Endothelial cell of umbilical vein (primary cell): Measurements from ENCODE around the gene KCNK1. TPM values are rescaled to one million over a fixed set of nuclear protein-coding genes. Genes with fewer than 3 reads are reported as not detected.

ENCODE experiments used
- BruUV-seq: library from RNA; stranded (reverse); fragments of 400-500 nt; replicated peaks from 2 replicates; lab custom pipeline; 2021; lab: Mats Ljungman, UMichigan
- CTCF ChIA-PET: fragments of 300-600, 350-600 bp; sonication (Branson Sonifier 250); formaldehyde crosslinking; loops from one replicate; lab custom pipeline; 2021; ENCODE audit warnings: antibody characterized with exemption, inconsistent platforms; lab: Charles Lee
- POLR2A ChIA-PET: fragments of 300-600, 350-600 bp; sonication (Branson Sonifier 250); formaldehyde crosslinking; loops from one replicate; lab custom pipeline; 2021; ENCODE audit warnings: antibody characterized with exemption, inconsistent platforms; lab: Charles Lee
- DNase-seq: peaks from one replicate; pipeline ENCODE4 v3.0.0-alpha.2; 2011; ENCODE audit warnings: low read depth, low spot score
- FAIRE-seq: peaks from 2 replicates; lab custom pipeline; 2011; peaks lifted over from hg19 to GRCh38; lab: Jason Lieb, UNC
- H2AFZ ChIP-seq: 2 replicates; pipeline ENCODE4 v1.6.0; 2012; ENCODE audit warnings: low read depth, low read length, control low read depth, inconsistent platforms
- H3K27ac ChIP-seq: 2 replicates; pipeline ENCODE4 v1.5.1; 2011; ENCODE audit warnings: low read depth, mild to moderate bottlenecking, control low read depth, low read length, moderate library complexity; ENCODE audit not compliant: insufficient read depth
- H3K27me3 ChIP-seq, 2 experiments: 2 replicates each; pipeline versions ENCODE4 v1.6.0 to v1.6.1; 2011; ENCODE audit warnings: low read length in 2 of 2, mixed read lengths in 1 of 2; ENCODE audit not compliant: control insufficient read depth in 2 of 2, insufficient read depth in 2 of 2
- H3K36me3 ChIP-seq, 2 experiments: 2 replicates in 1 of 2; 3 replicates in 1 of 2; pipeline ENCODE4 v1.5.1; 2011; ENCODE audit warnings: low read length in 2 of 2, mild to moderate bottlenecking in 1 of 2, moderate library complexity in 1 of 2; ENCODE audit not compliant: control insufficient read depth in 2 of 2, insufficient read depth in 2 of 2; ENCODE audit errors: extremely low read depth in 1 of 2
- H3K4me1 ChIP-seq: 3 replicates; pipeline ENCODE4 v1.5.1; 2011; ENCODE audit warnings: mild to moderate bottlenecking, low read length; ENCODE audit not compliant: control insufficient read depth, insufficient read depth; ENCODE audit errors: extremely low read depth
- H3K4me2 ChIP-seq: 2 replicates; pipeline ENCODE4 v1.6.1; 2011; ENCODE audit warnings: low read length, control low read depth, mixed read lengths; ENCODE audit not compliant: insufficient read depth
- H3K4me3 ChIP-seq, 3 experiments: fragments of 200-600 bp in 1 of 3; sonication (generic), shearing (Covaris generic) in 1 of 3; replicated peaks in 1 of 3; 2 replicates each; pipeline ENCODE4 v1.5.1; 2011 to 2016; ENCODE audit warnings: control low read depth in 3 of 3, low read length in 3 of 3, mild to moderate bottlenecking in 2 of 3, inconsistent platforms in 1 of 3, low read depth in 1 of 3, moderate library complexity in 1 of 3; ENCODE audit not compliant: insufficient read depth in 1 of 3
- H3K79me2 ChIP-seq: 2 replicates; pipeline ENCODE4 v1.6.0; 2012; ENCODE audit warnings: low read length, inconsistent platforms; ENCODE audit not compliant: control insufficient read depth, insufficient read depth
- H3K9ac ChIP-seq: replicated peaks from 2 replicates; pipeline ENCODE3; 2011; ENCODE audit warnings: low read length, control low read depth; ENCODE audit not compliant: insufficient read depth; ENCODE audit errors: extremely low read depth
- H3K9me1 ChIP-seq: replicated peaks from 3 replicates; pipeline ENCODE4 v1.6.0; 2011; ENCODE audit warnings: mild to moderate bottlenecking, low read length; ENCODE audit not compliant: control insufficient read depth, insufficient read depth; ENCODE audit errors: extremely low read depth
- H3K9me3 ChIP-seq: replicated peaks from 2 replicates; pipeline ENCODE4 v1.5.1; 2012; ENCODE audit warnings: low read length, inconsistent platforms; ENCODE audit not compliant: control insufficient read depth, insufficient read depth
- H4K20me1 ChIP-seq: replicated peaks from 2 replicates; pipeline ENCODE3; 2011; ENCODE audit warnings: mild to moderate bottlenecking, low read length; ENCODE audit not compliant: control insufficient read depth, insufficient read depth; ENCODE audit errors: extremely low read depth
- EZH2 ChIP-seq: IDR thresholded peaks from 2 replicates; pipeline ENCODE4 v1.6.1; 2012; ENCODE audit warnings: borderline replicate concordance, low read depth, mild to moderate bottlenecking, moderate library complexity, low read length, inconsistent platforms; ENCODE audit not compliant: severe bottlenecking
- FOS ChIP-seq: IDR thresholded peaks from 2 replicates; pipeline ENCODE4 v1.6.1; 2011; ENCODE audit warnings: mild to moderate bottlenecking, low read length, moderate library complexity, borderline replicate concordance; ENCODE audit not compliant: insufficient read depth
- GATA2 ChIP-seq: IDR thresholded peaks from 2 replicates; pipeline ENCODE4 v1.7.0; 2011; ENCODE audit warnings: low read depth, mild to moderate bottlenecking, moderate library complexity, mixed read lengths, low read length; ENCODE audit not compliant: insufficient read length, insufficient read depth
- JUN ChIP-seq: IDR thresholded peaks from 2 replicates; pipeline ENCODE4 v1.6.1; 2011; ENCODE audit warnings: borderline replicate concordance, low read depth; ENCODE audit not compliant: insufficient read length, insufficient read depth
- MYC ChIP-seq: IDR thresholded peaks from one replicate; pipeline ENCODE4 v1.6.1; 2011; ENCODE audit warnings: mild to moderate bottlenecking, low read depth, low read length
- POLR2A ChIP-seq: IDR thresholded peaks from 2 replicates; pipeline ENCODE4 v1.6.1; 2012; ENCODE audit warnings: low read depth, mild to moderate bottlenecking, control low read depth, low read length
- POLR2AphosphoS5 ChIP-seq: IDR thresholded peaks from 2 replicates; pipeline ENCODE4 v1.6.1; 2012; ENCODE audit warnings: low read depth, mild to moderate bottlenecking, control low read depth, low read length, moderate library complexity; ENCODE audit not compliant: insufficient read depth
- dilution Hi-C: fragments of 300-500 bp; cut with MboI; formaldehyde crosslinking; loops from one replicate; pipeline ENCODE4 v1.15.0; 2019; ENCODE audit warnings: low sequenced_read_pairs; ENCODE audit not compliant: extremely low pct_ligation_motif_present
- intact Hi-C: fragments of 100-400 bp; cut with micrococcal nuclease; formaldehyde crosslinking; loops from one replicate; pipeline ENCODE4 v1.10.0; 2022
- polyA plus RNA-seq, 4 experiments: library from polyadenylated mRNA; depleted of rRNA in 3 of 4; stranded (reverse) in 3 of 4; unstranded in 1 of 4; fragments of >200 nt; gene quantifications; 2 replicates each; pipeline versions ENCODE4 v1.2.1 to v1.2.3, GENCODE V29; 2011 to 2012; ENCODE audit warnings: missing spikeins in 1 of 4
- total RNA-seq: library from RNA; stranded (reverse); gene quantifications from 2 replicates; pipeline ENCODE4 v1.2.3, GENCODE V29; 2021
- TF ChIP-seq, protein P1 (sequence below): IDR thresholded peaks from 2 replicates; pipeline ENCODE4 v1.6.1; 2011; ENCODE audit not compliant: insufficient read depth, insufficient read length
- TF ChIP-seq, protein P2 (sequence below), 2 donors: IDR thresholded peaks; 1 replicate in 1 of 2; 2 replicates in 1 of 2; pipeline ENCODE4 v1.5.1; 2011; ENCODE audit warnings: low read length in 2 of 2, mild to moderate bottlenecking in 2 of 2, moderate library complexity in 2 of 2, control low read depth in 1 of 2, inconsistent platforms in 1 of 2, low read depth in 1 of 2; ENCODE audit not compliant: insufficient read depth in 1 of 2; ENCODE audit errors: extremely low read depth in 1 of 2

The KCNK1 gene
- total and polyA plus RNA-seq, 2 donors (not counting 3 experiments of a cell fraction or from before 2014, with no cell fraction given) = 0.83 to 2.8 TPM

DNA sequence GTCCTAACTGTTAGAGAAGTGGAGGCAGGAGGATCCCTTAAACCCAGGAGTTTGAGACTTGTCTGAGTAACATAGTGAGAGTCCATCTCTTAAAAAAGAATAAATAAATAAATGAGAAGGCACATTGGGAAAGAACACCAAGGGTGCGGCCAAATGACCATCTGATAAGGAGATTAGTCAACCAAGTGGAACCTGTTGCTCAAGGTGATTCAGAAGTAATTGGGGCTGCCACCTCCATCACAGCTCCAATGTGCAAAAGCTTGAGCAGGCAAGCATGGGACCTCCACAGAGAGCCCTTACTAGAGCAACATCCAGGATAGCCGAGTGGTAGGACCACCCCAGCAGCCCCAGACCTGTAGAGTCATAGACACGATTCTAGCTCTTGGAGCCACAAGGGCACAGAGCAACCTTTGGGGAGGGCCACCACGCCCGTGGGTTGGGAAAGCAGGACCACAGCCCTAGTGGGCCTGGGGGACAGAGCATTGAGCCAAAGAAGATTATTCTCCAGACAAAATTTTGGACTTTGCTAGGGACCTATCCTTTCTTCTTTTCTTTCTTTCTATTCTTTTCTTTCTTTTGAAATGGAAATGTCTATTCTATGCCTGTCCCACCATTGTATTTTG is 40.9 kb downstream of the KCNK1 start:
- no peak overlapping the region for H3K9ac ChIP-seq
- no TSS peak for BruUV-seq
- H3K9me1 ChIP-seq = no peaks in the 10 kb centered on the region
- no peak overlapping the region for H2AFZ ChIP-seq
- CTCF ChIA-PET = no interaction called here
- H3K9me3 ChIP-seq = no peaks in the 10 kb centered on the region
- DNase-seq = no peak
- intact Hi-C loops (no loop called here), dilution Hi-C loops (no loop called here)
- H3K27me3 ChIP-seq = no peaks in the 10 kb centered on the region
- no peak for FAIRE-seq
- no peaks in the 10 kb centered on the region for H4K20me1 ChIP-seq
- H3K4me2 ChIP-seq = no peak overlapping the region
- H3K36me3 ChIP-seq = no peaks in the 10 kb centered on the region
- H3K27ac ChIP-seq = no peak overlapping the region
- H3K4me1 ChIP-seq = no peaks in the 10 kb centered on the region
- POLR2A ChIA-PET = no interaction called here
- H3K4me3 ChIP-seq = no peak overlapping the region
- TF ChIP-seq FOS (no peak), JUN (no peak), POLR2AphosphoS5 (no peak), POLR2A (no peak), MYC (no peak), GATA2 (no peak), EZH2 (no peak)
- TF ChIP-seq, protein P1, sequence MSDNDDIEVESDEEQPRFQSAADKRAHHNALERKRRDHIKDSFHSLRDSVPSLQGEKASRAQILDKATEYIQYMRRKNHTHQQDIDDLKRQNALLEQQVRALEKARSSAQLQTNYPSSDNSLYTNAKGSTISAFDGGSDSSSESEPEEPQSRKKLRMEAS = no peak
- H3K79me2 ChIP-seq = no peaks in the 10 kb centered on the region

- ChIA-PET POLR2A (no interaction called here), CTCF (no interaction called here)
Observed at GRCh38 chr1:233655301-233655740, 41.4 kb downstream of the KCNK1 start.

More at GRCh38 chr1:233655301-233655740, 41.4 kb downstream of the KCNK1 start:
- Histone ChIP-seq H3K9me1 (no peaks in the 10 kb centered on the region), H2AFZ (no peak overlapping the region), H4K20me1 (no peaks in the 10 kb centered on the region), H3K4me1 (no peaks in the 10 kb centered on the region), H3K27me3 (no peaks in the 10 kb centered on the region), H3K9me3 (no peaks in the 10 kb centered on the region), H3K9ac (no peak overlapping the region), H3K4me2 (no peak overlapping the region), H3K27ac (no peak overlapping the region), H3K4me3 (no peak overlapping the region), H3K79me2 (no peaks in the 10 kb centered on the region), H3K36me3 (no peaks in the 10 kb centered on the region)
- dilution Hi-C loops = no loop called here
- TF ChIP-seq POLR2AphosphoS5 (no peak), MYC (no peak), EZH2 (no peak), JUN (no peak), FOS (no peak), POLR2A (no peak), GATA2 (no peak)
- TF ChIP-seq, protein P1 = no peak
- TF ChIP-seq, protein P2, sequence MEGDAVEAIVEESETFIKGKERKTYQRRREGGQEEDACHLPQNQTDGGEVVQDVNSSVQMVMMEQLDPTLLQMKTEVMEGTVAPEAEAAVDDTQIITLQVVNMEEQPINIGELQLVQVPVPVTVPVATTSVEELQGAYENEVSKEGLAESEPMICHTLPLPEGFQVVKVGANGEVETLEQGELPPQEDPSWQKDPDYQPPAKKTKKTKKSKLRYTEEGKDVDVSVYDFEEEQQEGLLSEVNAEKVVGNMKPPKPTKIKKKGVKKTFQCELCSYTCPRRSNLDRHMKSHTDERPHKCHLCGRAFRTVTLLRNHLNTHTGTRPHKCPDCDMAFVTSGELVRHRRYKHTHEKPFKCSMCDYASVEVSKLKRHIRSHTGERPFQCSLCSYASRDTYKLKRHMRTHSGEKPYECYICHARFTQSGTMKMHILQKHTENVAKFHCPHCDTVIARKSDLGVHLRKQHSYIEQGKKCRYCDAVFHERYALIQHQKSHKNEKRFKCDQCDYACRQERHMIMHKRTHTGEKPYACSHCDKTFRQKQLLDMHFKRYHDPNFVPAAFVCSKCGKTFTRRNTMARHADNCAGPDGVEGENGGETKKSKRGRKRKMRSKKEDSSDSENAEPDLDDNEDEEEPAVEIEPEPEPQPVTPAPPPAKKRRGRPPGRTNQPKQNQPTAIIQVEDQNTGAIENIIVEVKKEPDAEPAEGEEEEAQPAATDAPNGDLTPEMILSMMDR (IDR thresholded peaks at IDR 0.05; ENCODE audit: extremely low read depth in 1 of 2, insufficient read depth in 1 of 2, low read depth in 1 of 2, low read length in 2 of 2) = no peak
- no TSS peak for BruUV-seq
- intact Hi-C loops = no loop called here
- DNase-seq = no peak
- FAIRE-seq = no peak
